T-helper 1 cell (primary cell): ENCODE measurements around the gene IRF1.
A peak's percentile ranks its signal among the peaks of the same experiment; 100 is the strongest.
"Not testable (repeated sequence)": the region's sequence is repeated elsewhere in the genome, so short reads cannot be mapped to it uniquely, and the experiment has no call there.

ENCODE experiments used
- DNase-seq, 5 donors: peaks; one replicate each; pipeline ENCODE4 v3.0.0-alpha.2; 2012 to 2020

The IRF1 gene

DNA sequence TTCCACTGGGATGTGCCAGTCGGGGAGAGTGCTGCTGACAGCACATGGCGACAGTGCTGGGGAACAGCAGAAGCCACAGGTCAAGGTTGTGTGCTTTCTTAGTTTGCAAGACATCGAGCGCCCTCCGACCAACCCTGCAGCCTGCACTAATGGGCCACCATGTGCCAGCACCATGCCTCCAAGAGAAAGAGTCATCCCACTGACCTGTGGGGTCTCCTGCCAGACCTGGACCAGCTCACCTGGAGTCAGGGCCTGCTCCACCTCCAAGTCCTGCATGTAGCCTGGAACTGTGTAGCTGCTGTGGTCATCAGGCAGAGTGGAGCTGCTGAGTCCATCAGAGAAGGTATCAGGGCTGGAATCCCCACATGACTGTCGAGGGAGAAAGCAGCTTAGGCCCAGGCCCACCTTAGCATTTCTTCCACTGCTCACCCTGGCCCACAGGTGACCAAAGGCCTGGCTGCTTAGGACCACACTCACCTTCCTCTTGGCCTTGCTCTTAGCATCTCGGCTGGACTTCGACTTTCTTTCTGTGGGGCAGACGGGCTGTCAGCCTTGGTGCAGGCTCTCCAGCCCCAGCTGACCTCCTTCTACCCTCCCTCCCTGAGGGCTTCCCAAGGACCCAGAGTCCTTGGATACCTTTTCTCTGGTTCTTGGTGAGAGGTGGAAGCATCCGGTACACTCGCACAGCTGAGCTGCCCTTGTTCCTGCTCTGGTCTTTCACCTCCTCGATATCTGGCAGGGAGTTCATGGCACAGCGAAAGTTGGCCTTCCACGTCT, 4.1 kb downstream of the IRF1 start:
- DNase-seq: no peak

DNA sequence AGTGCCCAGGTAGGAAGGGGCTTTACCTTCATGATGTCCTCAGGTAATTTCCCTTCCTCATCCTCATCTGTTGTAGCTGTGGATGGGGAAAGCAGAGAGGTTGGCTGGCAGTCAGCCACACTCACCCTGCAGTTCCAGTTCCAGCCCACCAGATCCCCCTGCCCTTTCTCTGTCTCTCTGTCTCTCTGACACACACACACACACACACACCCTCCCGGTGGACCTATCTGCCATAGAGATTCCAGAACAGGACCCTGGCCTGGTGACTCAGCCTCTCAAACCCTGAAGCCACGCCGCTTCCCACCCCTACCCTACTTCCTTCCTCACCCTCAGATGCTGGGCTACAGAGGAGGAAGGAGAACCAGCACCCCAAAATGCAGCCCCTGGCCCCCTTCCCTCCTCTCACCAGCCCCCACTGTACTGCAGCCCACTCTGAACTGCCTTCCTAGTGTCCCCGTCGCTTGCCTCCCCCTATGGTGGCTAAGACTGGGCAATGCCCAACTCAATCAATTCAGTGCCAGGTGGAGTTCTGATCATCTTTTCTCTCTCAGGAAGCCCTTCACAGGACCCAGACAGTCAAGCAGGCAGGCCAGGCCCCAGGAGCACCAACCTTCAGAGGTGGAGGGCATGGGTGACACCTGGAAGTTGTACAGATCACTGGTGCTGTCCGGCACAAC, 4.8 kb downstream of the IRF1 start:
- peak in 1 of 5 donors; percentile 12 for DNase-seq

DNA sequence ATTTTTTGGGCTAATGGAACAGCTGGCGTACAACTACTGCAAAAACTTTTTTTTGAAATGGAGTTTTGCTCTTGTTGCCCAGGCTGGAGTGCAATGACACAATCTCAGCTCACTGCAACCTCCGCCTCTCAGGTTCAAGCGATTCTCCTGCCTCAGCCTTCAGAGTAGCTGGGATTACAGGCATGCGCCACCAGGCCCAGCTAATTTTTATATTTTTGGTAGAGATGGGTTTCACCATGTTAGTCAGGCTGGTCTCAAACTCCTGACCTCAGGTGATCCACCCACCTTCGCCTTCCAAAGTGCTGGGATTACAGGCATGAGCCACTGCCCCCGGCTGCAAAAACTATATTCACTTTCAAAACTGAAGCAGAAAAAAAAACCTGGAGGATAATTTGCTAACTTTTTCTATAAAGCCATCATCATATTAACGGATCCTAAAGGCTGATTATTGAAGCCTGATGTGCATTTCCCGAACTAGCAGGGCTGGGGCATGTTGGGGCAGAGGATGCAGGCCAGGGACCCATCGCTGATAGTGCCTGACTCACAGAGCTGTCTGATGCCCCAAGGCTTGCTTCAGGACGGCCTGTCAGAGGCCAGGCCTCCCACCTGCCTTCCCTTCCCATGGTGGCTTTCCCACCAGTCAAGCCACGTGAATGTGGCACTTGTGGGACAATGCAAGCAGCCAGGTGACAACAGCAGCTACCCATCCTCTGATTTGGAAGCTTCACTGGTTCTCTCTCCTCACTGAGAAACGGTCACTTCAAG, 5.5 kb downstream of the IRF1 start:
- DNase-seq: not testable (repeated sequence)

DNA sequence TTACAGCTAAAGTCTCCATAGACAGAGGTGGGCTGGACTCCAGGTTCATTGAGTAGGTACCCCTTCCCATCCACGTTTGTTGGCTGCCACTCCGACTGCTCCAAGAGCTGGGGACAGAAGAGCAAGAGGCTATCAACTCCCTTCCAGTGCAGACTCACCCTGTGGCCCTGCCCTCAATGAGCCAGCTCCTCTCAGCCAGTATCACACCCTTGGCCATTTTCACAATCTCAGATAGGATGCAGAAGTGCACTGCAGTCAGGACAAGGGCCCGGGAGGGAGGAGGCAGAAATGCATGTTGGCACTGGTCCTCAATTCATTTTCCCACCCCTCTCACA, 6.2 kb downstream of the IRF1 start:
- DNase-seq: no peak

DNA sequence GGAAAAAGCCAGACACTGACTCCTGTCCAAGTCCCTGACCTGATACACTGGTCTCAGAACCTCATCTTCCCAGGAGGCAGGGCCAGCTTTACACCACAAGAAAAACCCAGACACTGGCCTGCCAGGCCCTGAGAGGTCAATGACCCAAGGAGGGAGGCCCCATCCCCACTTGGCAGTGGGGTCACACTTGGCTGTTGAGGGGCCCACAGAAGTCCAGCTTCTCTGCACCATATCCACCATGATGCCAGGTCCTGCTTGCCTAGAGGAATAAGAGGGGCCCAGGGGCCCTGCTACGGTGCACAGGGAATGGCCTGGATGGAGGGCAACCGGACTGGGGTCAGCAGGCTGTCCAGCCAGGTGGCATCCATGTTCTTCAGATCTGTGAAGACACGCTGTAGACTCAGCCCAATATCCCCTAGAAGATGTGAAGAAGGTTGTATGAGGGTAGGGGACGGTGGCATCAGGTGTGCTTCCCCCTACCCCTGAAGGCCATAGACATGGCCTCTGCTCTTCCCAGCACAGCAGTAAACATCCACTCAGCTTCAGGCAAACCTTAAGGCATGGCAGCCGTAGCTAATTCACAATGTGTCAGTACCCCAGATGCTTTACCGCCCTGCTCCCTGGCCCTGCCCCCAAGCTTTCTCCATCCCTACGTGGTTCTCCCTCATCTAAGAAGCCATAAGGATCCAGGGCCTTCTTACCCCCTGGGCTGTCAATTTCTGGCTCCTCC, 6.7 kb downstream of the IRF1 start:
- DNase-seq: no peak

DNA sequence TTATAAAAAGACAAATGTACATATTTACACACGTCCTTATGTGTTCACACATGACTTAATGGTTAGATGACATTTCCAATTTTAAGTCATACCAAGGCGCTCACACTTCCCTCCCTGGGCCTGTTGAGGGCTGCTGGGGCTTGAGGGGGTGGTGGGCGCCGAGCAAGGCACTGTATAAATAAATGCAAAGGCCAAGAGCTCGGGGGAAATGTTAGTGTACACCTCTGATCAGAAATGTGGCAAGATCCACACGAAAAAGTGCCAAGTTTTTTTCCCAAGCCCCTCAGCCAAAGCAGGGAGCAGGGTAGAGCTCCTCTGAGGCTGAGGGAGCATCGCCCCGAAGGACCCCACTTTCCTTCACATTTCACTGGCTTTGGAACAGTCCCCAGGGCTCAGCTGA, 7.5 kb downstream of the IRF1 start:
- no peak for DNase-seq

DNA sequence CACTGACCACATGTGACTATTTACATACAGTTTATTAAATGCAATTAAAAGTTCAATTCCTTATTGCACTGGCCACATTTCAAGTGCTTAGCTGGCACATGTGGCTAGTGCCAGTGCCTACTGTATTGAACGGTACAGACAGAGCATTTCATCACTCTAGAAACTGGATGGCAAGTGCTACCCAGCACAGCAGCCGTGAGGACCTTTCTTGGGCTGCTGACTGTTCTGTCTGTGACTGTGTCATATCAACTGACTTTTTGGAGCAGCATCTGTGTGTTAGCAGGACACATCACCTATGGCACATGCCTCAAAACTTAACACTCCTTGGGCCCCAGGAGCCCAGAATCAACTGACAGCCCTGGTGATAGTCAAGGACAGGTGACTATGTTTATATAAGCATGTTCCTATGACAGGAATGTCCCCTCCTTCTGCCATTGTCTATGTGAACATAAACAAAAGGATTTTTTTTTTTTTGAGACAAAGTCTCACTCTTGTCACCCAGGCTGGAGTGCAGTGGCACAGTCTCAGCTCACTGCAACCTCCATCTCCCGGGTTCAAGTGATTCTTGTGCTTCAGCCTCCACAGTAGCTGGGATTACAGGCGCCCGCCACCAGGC, 8.9 kb downstream of the IRF1 start:
- DNase-seq: peak in 1 of 5 donors; percentile 42

DNA sequence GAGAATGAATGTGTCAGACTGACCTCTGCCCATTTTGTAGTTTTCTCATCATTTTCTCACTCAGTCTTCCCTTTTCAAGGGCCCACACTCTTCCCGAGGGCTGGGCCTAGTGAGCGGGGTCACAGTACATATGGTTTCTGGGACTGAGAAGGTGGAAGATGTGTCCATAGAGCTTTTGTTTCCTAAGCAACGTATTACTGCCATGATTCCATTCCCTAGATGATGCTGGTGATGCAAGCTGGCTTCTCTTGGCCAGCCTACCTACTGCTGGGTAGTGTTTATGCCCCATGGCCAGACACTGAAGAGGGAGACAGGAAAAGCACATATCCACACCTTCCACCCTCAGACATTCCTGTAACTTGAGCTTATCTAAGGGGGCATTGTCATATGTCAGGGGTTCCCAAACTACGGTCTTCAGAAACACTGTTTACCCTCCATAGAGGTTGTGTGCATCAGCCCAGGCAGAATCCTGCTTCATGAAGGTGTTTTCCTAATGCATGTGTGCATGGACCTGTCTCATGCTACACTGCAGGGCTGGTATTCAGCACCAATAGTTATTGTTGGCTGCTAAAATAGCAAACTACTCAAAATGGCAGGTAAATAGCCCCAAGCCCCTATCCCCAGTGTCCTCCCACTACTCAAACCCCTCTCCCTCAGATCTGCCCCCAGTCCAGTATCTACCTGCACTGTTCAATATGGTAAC, 9.5 kb downstream of the IRF1 start:
- DNase-seq: peak in 1 of 5 donors; percentile 31

DNA sequence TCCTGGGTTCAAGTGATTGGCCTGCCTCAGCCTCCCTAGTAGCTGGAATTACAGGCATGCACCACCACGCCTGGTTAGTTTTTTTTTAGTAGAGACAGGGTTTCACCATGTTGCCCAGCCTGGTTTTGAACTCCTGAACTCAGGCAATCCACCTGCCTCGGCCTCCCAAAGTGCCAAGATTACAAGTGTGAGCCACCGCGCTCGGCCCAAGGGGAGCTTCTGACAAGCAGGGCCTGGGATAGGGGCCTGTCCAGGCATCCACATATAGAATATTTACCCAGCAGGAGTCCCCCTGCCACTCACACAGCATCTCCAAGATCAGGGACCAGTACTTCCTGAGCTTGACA, 10.1 kb downstream of the IRF1 start:
- no peak for DNase-seq

DNA sequence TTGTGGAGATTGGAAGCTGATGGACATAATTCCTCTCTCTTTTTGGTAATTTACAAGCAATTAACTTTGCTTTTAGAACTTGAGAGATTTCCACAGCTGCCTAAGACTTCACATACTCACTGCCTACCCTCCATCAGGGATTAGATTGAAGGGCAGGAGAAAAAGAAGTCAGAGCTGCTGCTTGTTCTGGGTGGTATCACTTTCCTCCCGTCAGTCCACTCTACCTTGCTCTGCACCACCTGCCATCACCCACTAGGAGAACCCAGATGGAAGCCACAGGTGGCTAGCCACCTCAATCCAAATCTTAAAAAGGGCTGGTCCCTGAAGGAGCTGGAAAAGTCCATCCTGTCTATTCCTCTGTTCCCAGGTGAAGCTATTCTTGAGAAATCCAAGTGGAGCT, 10.5 kb downstream of the IRF1 start:
- DNase-seq: peak in 1 of 5 donors; percentile 44

DNA sequence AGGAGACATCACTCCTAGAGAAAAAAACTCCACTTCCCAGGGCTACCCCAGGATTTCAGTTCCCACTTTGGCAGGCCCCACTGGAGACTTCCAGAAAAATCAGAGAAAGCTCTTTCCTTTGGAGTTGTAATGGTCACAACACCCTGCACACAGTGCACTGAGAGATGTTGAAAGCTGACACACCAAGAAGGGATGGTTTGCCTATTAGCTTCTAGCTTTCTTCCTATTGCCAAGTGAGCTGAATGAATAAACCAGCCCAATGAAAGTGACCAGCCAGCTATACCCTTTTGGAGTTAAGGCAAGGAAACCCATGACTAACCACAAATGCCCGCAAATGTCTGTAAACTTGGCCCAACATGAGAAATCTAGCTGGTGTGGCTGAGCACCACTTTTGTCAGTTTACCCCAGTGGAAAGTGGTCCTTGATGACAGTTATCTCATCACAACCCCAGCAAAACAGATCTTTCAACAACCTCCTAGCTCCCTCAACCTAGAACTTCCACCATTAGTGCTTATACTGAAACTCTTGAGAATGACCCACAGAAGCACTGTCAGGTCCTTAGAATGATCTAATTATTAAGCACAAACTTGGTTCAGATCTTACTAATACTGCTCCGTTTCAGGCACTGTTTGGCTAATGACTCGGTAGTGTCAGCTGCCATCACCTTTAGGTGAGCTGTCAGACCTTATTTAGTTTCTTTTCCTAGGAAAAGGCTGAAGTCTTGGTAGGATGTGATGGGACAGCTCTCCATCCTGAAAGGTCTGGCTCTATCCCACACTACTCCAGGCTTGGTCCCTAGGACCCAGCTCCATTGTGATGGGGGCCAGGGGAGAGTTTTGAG, 11.2 kb downstream of the IRF1 start:
- DNase-seq: peak in 1 of 5 donors; percentile 43

DNA sequence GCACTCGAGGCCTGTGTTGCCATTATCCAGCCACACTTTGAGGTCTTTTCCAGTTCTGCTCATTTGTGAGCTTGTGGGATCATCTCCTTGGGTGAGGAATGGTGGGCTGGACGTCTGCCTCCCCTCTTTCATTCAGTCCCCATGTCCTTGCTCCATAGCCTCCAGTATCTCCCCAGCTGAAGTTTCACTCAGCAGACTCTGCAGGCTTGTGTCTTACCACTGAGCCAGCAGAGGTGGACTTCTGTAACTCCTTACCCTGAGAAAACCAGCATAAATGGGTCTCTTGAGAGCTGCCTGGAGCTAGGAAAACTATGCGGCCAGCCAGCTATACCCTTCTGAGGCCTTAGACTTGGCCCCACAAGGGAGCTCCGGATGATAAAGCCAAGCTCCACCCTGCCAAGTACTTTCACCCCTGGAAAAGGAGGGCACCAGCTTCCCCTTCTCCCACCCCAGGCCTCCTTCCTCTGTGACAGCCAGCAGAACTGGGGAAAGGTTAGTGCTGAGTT, 12.2 kb downstream of the IRF1 start:
- DNase-seq: peak in 1 of 5 donors; percentile 24

DNA sequence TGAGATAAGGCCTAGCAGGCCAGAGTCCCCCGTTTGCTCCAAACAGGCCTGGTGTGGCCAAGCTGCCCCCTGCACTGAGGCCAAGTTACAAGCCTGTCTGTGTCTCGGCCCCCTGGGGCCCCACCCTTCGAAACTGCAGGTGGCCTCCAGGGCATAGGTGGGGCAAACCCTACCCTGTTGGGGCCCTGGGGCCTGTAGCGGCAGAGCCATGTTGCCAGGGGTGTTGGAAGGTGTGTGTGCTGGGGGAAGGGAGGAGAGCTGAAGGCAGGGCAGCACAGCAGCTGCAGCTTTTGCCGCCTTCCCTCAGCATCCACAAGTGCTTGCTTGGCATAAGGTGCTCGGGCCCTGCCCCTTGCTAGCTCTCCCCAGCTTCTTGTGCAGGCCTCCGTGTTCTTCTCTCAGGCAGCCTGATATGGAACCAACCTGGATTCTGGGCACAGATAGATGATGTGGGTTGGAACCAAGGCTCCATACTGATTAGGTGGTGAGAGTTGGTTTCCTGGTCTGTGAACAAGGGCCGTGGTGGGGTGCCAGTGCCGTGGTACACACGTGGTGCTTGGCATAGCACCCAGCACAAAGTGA, 12.7 kb downstream of the IRF1 start:
- DNase-seq: peak in 1 of 5 donors; percentile 44

DNA sequence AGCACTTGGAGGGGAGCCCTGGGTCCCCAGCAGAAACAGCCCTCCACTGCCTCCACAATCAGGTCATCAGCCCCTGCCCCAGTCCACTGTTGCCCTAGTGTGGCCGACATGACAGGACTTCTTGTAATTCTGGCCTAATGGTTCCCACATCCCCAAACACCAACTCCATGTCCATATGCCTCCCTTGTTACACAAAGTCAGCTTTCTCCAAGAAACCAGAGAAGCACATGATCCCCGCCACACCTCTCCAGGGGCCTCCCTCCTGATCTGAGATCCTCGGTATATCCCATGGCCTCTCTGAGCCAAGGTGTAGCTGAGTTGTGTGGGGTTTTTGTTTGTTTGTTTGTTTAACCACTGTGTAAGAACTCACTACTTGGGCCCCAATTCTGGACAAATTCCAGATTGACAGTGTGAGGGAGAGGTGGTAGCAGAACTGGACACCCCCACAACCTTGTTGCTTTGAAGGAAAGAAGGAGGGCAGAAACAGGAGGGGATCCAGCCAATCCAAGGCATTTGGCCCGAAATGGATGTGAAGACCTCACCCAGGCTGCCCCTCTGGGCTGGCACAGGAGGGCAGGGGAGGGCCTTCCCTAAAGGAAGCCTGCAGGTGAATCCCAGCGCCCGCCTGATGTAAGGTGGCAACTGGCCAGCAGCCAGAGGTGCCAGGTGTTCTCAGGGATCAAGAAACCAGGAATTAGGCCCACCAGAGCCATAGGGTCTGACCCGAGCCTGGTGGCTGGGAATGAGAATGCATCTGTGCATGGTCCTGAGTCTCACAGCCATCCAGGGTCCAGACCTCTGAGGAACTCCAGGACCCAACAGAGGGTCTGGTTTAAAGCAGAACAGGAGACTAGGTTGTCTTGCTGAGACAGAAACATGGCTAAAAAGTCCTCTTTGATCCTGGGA, 13.4 kb downstream of the IRF1 start:
- no peak for DNase-seq

DNA sequence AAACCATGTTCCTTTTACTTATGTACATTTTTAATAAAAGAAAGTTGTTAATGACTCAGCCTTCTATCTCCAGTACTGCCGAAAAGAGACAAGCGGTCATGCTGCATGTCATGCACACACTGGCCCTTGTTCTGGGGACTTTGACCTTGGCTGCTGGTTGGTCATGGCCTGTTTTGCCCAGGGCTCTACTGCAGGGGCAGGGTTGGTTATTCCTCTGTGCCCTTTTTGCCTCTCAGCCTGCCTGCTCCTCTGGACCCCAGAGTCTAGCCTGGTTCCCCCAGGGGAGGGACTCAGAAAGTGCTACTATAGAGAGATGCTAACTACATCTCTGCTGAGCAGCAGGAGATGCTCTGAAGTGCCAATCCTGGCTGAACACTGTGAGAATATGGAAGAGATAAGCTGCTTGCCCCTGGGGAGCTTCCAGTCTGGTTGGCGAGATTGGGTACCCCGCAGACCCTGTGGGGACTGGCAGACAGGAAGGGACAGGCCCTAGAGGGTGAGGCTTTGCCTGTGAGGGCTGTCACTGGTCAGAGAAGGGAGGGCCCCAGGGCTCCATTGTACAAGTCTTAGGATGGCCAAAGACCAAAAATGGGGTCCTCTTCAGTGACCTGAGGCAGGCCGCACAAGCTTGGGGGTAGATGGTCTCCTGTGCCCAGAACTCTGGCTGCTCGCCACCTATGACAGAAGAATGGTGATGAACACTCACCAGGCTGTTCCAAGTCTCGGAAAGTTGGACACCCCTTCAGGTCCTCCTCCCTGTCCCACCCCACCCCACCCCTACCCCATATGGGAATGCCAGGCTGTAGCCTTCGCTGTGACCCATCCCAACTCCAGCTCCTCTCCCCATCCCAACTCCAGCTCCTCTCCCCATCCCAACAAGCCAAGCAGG, 14.3 kb downstream of the IRF1 start:
- DNase-seq: peak in 1 of 5 donors; percentile 7

DNA sequence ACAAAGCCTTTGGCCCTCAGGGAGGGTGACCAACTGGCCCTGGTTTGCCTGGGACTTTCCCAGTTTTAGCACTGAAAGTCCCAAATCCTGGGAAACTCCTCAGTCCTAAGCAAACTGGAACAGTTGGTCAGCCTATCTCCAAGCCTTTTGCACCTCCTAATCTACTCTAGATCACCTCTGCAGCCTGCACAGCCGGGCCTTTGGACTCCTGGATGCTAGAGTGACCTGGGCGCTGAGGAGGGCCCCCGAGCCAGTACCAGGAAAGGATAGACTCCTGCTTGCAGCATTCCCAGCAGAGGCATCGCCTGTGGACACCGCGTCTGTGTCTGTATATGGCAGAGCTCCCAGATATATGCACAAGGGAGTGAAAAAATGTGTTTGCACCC, 15.1 kb downstream of the IRF1 start:
- no peak for DNase-seq

DNA sequence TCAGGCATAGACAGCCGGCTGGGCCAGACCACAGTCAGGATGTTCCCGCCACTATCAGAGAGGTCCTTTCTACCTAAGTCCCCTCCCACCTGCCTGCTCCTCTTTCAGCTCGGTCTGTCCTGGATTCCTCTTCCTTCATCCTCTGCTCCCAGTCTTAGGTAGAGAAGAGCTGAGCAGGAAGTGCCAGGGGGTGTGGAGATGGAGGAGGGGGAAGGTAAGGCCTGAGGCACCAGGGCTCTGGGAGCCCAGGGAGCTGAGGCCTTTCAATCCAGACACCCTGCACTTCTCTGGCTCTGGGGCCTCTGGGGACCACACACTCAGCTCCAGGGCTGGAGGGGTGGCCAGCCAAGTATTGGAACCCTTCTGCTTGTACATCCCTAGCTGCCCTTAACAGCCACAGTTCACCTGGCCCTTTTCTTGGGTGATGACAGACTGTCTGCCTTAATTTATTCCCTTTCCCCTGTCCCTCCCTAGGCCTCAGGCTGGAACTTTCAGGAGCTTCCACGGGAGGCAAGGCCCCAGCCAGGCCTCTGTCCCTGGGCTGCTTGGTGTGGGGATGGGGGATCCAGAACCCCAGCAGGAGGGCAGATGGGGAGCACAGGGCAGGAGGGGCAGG, 15.6 kb downstream of the IRF1 start:
- DNase-seq: peak in 1 of 5 donors; percentile 16
